ENCODE data around the gene HMHB1.

GRCh38 chr5:143788401-143788800, 23.6 kb upstream of the HMHB1 start:
- TF ChIP-seq SUZ12 (IDR thresholded peaks at IDR 0.05) (no peak), ARNT (IDR thresholded peaks at IDR 0.05) (no peak), FOXA1 (IDR thresholded peaks at IDR 0.05) (no peak), FOXM1 (IDR thresholded peaks at IDR 0.05; ENCODE audit: borderline replicate concordance) (no peak), NFRKB (IDR thresholded peaks at IDR 0.05) (no peak), SP1 (IDR thresholded peaks at IDR 0.05) (no peak), ZNF384 (IDR thresholded peaks at IDR 0.05) (no peak), HDGF (IDR thresholded peaks at IDR 0.05; ENCODE audit: borderline replicate concordance) (no peak), BHLHE40 (IDR thresholded peaks at IDR 0.05; ENCODE audit: borderline replicate concordance) (no peak), FOXK2 (IDR thresholded peaks at IDR 0.05) (no peak)

Data from HEK293T (cell line).